A549 (cell line): ENCODE results near the gene GMEB2. TPM values are rescaled to one million over a fixed set of nuclear protein-coding genes. Genes with fewer than 3 reads are reported as not detected.

Experiments
- ATAC-seq, 2 experiments: fragments of 200-7000 bp in 1 of 2; fragments of >200 bp in 1 of 2; cut with Nextera tagmentation in 1 of 2; cut with Tn5 transposase in 1 of 2; 3 replicates each; pipeline versions ENCODE4 v1.8.0 to v1.9.1; 2018 to 2020; ENCODE audit warnings: mild to moderate bottlenecking in 1 of 2, moderate library complexity in 1 of 2
- CTCF ChIA-PET: fragments of 300-600 bp; sonication (Branson Sonifier 250); formaldehyde crosslinking; extraction: SDS; loops from one replicate; lab custom pipeline; 2021; ENCODE audit warnings: antibody characterized with exemption, inconsistent platforms; lab: Yijun Ruan, JAX
- POLR2A ChIA-PET: fragments of 350-600 bp; formaldehyde crosslinking; extraction: SDS; loops from one replicate; lab custom pipeline; 2021; ENCODE audit warnings: antibody characterized with exemption, inconsistent platforms; lab: Yijun Ruan, JAX
- DNase-seq, 2 experiments: peaks; one replicate each; pipeline versions ENCODE4 v3.0.0 to v3.0.0-alpha.2; 2011 to 2016; ENCODE audit warnings: low read depth in 1 of 2, low spot score in 1 of 2
- FAIRE-seq: peaks from 2 replicates; lab custom pipeline; 2011; peaks lifted over from hg19 to GRCh38; lab: Jason Lieb, UNC
- H3K27ac ChIP-seq, 2 experiments: fragments of >200 bp; sonication (Bioruptor Twin); formaldehyde crosslinking; 3 replicates each; pipeline ENCODE4 v1.5.1; 2016 to 2017
- H3K4me1 ChIP-seq: fragments of >200 bp; sonication (Bioruptor Twin); formaldehyde crosslinking; 3 replicates; pipeline ENCODE4 v1.6.1; 2016
- H3K4me2 ChIP-seq: fragments of >200 bp; sonication (Bioruptor Twin); formaldehyde crosslinking; 3 replicates; pipeline ENCODE4 v1.6.1; 2016
- H3K4me3 ChIP-seq: fragments of >200 bp; sonication (Bioruptor Twin); formaldehyde crosslinking; 3 replicates; pipeline ENCODE4 v1.5.1; 2016
- H3K9me3 ChIP-seq: fragments of >200 bp; sonication (Bioruptor Twin); formaldehyde crosslinking; 3 replicates; pipeline ENCODE4 v1.6.1; 2016
- BCL3 ChIP-seq: fragments of >200 bp; sonication (Bioruptor Twin); formaldehyde crosslinking; IDR thresholded peaks from 3 replicates; pipeline ENCODE4 v1.6.1; 2016
- BHLHE40 ChIP-seq: IDR thresholded peaks from 2 replicates; pipeline ENCODE4 v1.6.1; 2012; ENCODE audit warnings: low read depth, low read length, inconsistent platforms
- CBX2 ChIP-seq: fragments of 200-600 bp; sonication (generic); IDR thresholded peaks from 2 replicates; pipeline ENCODE4 v1.6.1; 2016; ENCODE audit warnings: low read depth, mild to moderate bottlenecking, borderline replicate concordance
- CHD2 ChIP-seq: fragments of 150-350 bp; IDR thresholded peaks from 2 replicates; pipeline ENCODE4 v1.6.1; 2014; ENCODE audit warnings: low read length; ENCODE audit not compliant: partially characterized antibody
- E2F6 ChIP-seq: IDR thresholded peaks from 2 replicates; pipeline ENCODE4 v1.6.1; 2012; ENCODE audit warnings: low read depth, borderline replicate concordance
- ELK1 ChIP-seq: fragments of 150-350 bp; IDR thresholded peaks from 2 replicates; pipeline ENCODE4 v1.6.1; 2014; ENCODE audit warnings: low read depth, mild to moderate bottlenecking, low read length
- EP300 ChIP-seq, 2 experiments: fragments of >200 bp; sonication (Bioruptor Twin); formaldehyde crosslinking; IDR thresholded peaks; 2 replicates in 1 of 2; 3 replicates in 1 of 2; pipeline ENCODE4 v1.6.1; 2016 to 2017
- FOSB ChIP-seq: fragments of 250-450 bp; sonication (Bioruptor Pico); IDR thresholded peaks from 2 replicates; pipeline ENCODE4 v1.5.0; 2020; ENCODE audit warnings: mild to moderate bottlenecking, moderate library complexity
- HEYL ChIP-seq: fragments of 250-450 bp; sonication (Bioruptor Pico); IDR thresholded peaks from 2 replicates; pipeline ENCODE4 v1.8.0; 2021; ENCODE audit warnings: mild to moderate bottlenecking, moderate library complexity
- HMGXB4 ChIP-seq: fragments of 250-450 bp; sonication (Bioruptor Pico); IDR thresholded peaks from 2 replicates; pipeline ENCODE4 v1.5.0; 2021; ENCODE audit warnings: mild to moderate bottlenecking, moderate library complexity, borderline replicate concordance
- MAX ChIP-seq: IDR thresholded peaks from 2 replicates; pipeline ENCODE4 v1.6.1; 2012
- PBX3 ChIP-seq: IDR thresholded peaks from 2 replicates; pipeline ENCODE4 v1.6.1; 2012
- PHF8 ChIP-seq: fragments of 200-600 bp; sonication (generic); IDR thresholded peaks from 2 replicates; pipeline ENCODE4 v1.6.1; 2016; ENCODE audit warnings: low read depth, mild to moderate bottlenecking, antibody characterized with exemption, moderate library complexity, borderline replicate concordance
- RAD21 ChIP-seq, 2 experiments: fragments of >200 bp in 1 of 2; sonication (Bioruptor Twin) in 1 of 2; formaldehyde crosslinking in 1 of 2; IDR thresholded peaks in 1 of 2; conservative IDR thresholded peaks in 1 of 2; 2 replicates in 1 of 2; 3 replicates in 1 of 2; pipeline ENCODE4 v1.6.1; 2012 to 2018; ENCODE audit warnings: inconsistent platforms in 1 of 2
- REST ChIP-seq: fragments of 200-600 bp; sonication (generic); IDR thresholded peaks from 2 replicates; pipeline ENCODE4 v1.6.1; 2016; ENCODE audit warnings: antibody characterized with exemption, mild to moderate bottlenecking, moderate library complexity
- RFX5 ChIP-seq: fragments of 450-650 bp; IDR thresholded peaks from 2 replicates; pipeline ENCODE4 v1.7.1; 2014; ENCODE audit warnings: antibody characterized with exemption, mild to moderate bottlenecking, moderate library complexity
- SREBF2 ChIP-seq: fragments of 450-650 bp; IDR thresholded peaks from 2 replicates; pipeline ENCODE4 v1.6.1; 2014; ENCODE audit warnings: mild to moderate bottlenecking, moderate library complexity
- USF2 ChIP-seq: fragments of 450-650 bp; IDR thresholded peaks from 2 replicates; pipeline ENCODE4 v1.6.1; 2014; ENCODE audit warnings: antibody characterized with exemption
- ZNF302 ChIP-seq: fragments of 250-450 bp; sonication (Bioruptor Pico); IDR thresholded peaks from 2 replicates; pipeline ENCODE4 v1.9.0; 2021; ENCODE audit warnings: inconsistent platforms, mild to moderate bottlenecking, moderate library complexity
- WGBS: methylation state at CpG from one replicate; pipeline ENCODE4 v1.1.6; 2017; ENCODE audit errors: missing lambda C conversion rate; 5-methylcytosine and 5-hydroxymethylcytosine counted together
- polyA plus RNA-seq, 4 experiments: library from polyadenylated mRNA; depleted of rRNA in 3 of 4; stranded (reverse); fragments of >200 nt; fragmentation: RNase III in 1 of 4; extraction: RNeasy Plus Mini Kit Qiagen cat#74134 plus additional on column Dnase treatment in 1 of 4; gene quantifications; 2 replicates in 3 of 4; 3 replicates in 1 of 4; pipeline ENCODE4 v1.2.3, GENCODE V29; 2011 to 2017

GMEB2 gene
- polyA plus RNA-seq, 2 of the 4 experiments (the other 2 are of a cell fraction): 6.5 to 6.8 TPM

- no peaks in the 10 kb centered on the region for H3K9me3 ChIP-seq
- 67% methylated on average over 21 of the region's 35 CpGs for WGBS
- no peak within 1 kb of the TSS for H3K4me2 ChIP-seq
- no peak for FAIRE-seq
- H3K4me3 ChIP-seq: no peak within 1 kb of the TSS
- POLR2A ChIA-PET: no interaction called here
- ATAC-seq: peak in 1 of 2 experiments; percentile 58; a peak in 3 of 6 replicates
- no peak within 1 kb of the TSS for H3K27ac ChIP-seq
- DNase-seq: no peak
- TF ChIP-seq PBX3: no peak
- TF ChIP-seq REST: no peak
- no peak for TF ChIP-seq ELK1
- TF ChIP-seq BCL3: no peak
- TF ChIP-seq PHF8: no peak
- no peak for TF ChIP-seq ZNF302 (CRISPR knock-in tag)
- no peak for TF ChIP-seq RFX5
- no peak for TF ChIP-seq SREBF2
- TF ChIP-seq, all 56 proteins: peak for 0
- CTCF ChIA-PET: interaction anchor here (0.6 to 3.3 kb wide), 3 partner anchors 10 to 428 kb away, joined by 3 to 22 read pairs (median 4); partner anchors contain the start of gene PTK6
- peaks cover 11% of the 10 kb centered on the region for H3K4me1 ChIP-seq
Observed at GRCh38 chr20:63547725-63548480, 79.0 kb downstream of the GMEB2 start, which contains the start of gene SRMS. Gene SRMS (minus strand): TSS chr20:63547749. CDS start chr20:63547463, 286 bp downstream.

GRCh38 chr20:63546956-63547724 is 79.8 kb downstream of the GMEB2 start:
- 87% methylated on average over 29 of the region's 58 CpGs for WGBS
- Histone ChIP-seq H3K9me3 (no peaks in the 10 kb centered on the region), H3K4me2 (no peak overlapping the region), H3K4me3 (no peak overlapping the region), H3K4me1 (peaks cover 11% of the 10 kb centered on the region), H3K27ac (no peak overlapping the region)
- ATAC-seq (no peak), FAIRE-seq (no peak), DNase-seq (no peak)
- POLR2A ChIA-PET: no interaction called here
- CTCF ChIA-PET: interaction anchor here (1.2 to 3.3 kb wide), 2 partner anchors 9 to 19 kb away, joined by 3 to 22 read pairs; partner anchors contain the start of gene PTK6
- no peak for TF ChIP-seq PBX3
- TF ChIP-seq RAD21 (conservative IDR thresholded peaks at IDR 0.05 in 1 of 2, IDR thresholded peaks at IDR 0.05 in 1 of 2): no peak
- no peak for TF ChIP-seq SREBF2
- TF ChIP-seq FOSB (CRISPR knock-in tag): no peak
- no peak for TF ChIP-seq CHD2
- TF ChIP-seq HEYL: no peak
- no peak for TF ChIP-seq HMGXB4 (CRISPR knock-in tag)
- no peak for TF ChIP-seq EP300 (IDR thresholded peaks at IDR 0.05)
- no peak for TF ChIP-seq E2F6
- no peak for TF ChIP-seq USF2
- no peak for TF ChIP-seq RFX5
- no peak for TF ChIP-seq MAX
- TF ChIP-seq BHLHE40: no peak
- no peak for TF ChIP-seq CBX2
